Glutamatergic neuron (in vitro differentiated cells): Measurements from ENCODE around the gene HES1. TPM values are rescaled to one million over a fixed set of nuclear protein-coding genes. Genes with fewer than 3 reads are reported as not detected.

Experiments used
- DNase-seq: peaks from one replicate; pipeline ENCODE4 v3.0.0; 2022
- H3K27ac Mint-ChIP-seq: one replicate; pipeline ENCODE4 v1.8.0; 2020; ENCODE audit warnings: mild to moderate bottlenecking, mixed read lengths, inconsistent platforms; ENCODE audit not compliant: unreplicated experiment
- H3K27me3 Mint-ChIP-seq: one replicate; pipeline ENCODE4 v1.8.0; 2020; ENCODE audit warnings: mild to moderate bottlenecking, moderate library complexity, mixed read lengths, inconsistent platforms; ENCODE audit not compliant: unreplicated experiment
- H3K36me3 Mint-ChIP-seq: one replicate; pipeline ENCODE4 v1.8.0; 2020; ENCODE audit warnings: mild to moderate bottlenecking, mixed read lengths, inconsistent platforms; ENCODE audit not compliant: unreplicated experiment
- H3K4me1 Mint-ChIP-seq: one replicate; pipeline ENCODE4 v1.8.0; 2020; ENCODE audit warnings: mild to moderate bottlenecking, low read depth, mixed read lengths, inconsistent platforms; ENCODE audit not compliant: unreplicated experiment
- H3K4me3 Mint-ChIP-seq: one replicate; pipeline ENCODE4 v1.8.0; 2020; ENCODE audit warnings: mild to moderate bottlenecking, mixed read lengths, inconsistent platforms; ENCODE audit not compliant: unreplicated experiment
- H3K9me3 Mint-ChIP-seq: one replicate; pipeline ENCODE4 v1.8.0; 2020; ENCODE audit warnings: mild to moderate bottlenecking, moderate library complexity, mixed read lengths, inconsistent platforms; ENCODE audit not compliant: unreplicated experiment
- total RNA-seq: library from RNA; stranded (reverse); fragmentation: NEBNext Ultra II Directional; extraction: Animal tissue kit (Norgen Biotek cat#: 25700); gene quantifications from one replicate; pipeline ENCODE4 v1.2.1, GENCODE V29; 2021; ENCODE audit not compliant: unreplicated experiment
- TF ChIP-seq, protein P1 (sequence below): fragments of 200-600 bp; sonication (generic); IDR thresholded peaks from one replicate; pipeline ENCODE4 v1.5.0; 2021; ENCODE audit not compliant: partially characterized antibody, unreplicated experiment

The HES1 gene
- total RNA-seq, 1 donor from 2014 or later = 0.34 TPM

GRCh38 chr3:194160158-194160557, 24.2 kb downstream of the HES1 start:
- Mint-ChIP-seq H3K27me3 (peaks cover 2% of the 10 kb centered on the region), H3K9me3 (peaks cover 2% of the 10 kb centered on the region), H3K4me3 (no peak overlapping the region), H3K27ac (no peak overlapping the region), H3K36me3 (no peaks in the 10 kb centered on the region), H3K4me1 (peaks cover 2% of the 10 kb centered on the region)
- TF ChIP-seq, protein P1, sequence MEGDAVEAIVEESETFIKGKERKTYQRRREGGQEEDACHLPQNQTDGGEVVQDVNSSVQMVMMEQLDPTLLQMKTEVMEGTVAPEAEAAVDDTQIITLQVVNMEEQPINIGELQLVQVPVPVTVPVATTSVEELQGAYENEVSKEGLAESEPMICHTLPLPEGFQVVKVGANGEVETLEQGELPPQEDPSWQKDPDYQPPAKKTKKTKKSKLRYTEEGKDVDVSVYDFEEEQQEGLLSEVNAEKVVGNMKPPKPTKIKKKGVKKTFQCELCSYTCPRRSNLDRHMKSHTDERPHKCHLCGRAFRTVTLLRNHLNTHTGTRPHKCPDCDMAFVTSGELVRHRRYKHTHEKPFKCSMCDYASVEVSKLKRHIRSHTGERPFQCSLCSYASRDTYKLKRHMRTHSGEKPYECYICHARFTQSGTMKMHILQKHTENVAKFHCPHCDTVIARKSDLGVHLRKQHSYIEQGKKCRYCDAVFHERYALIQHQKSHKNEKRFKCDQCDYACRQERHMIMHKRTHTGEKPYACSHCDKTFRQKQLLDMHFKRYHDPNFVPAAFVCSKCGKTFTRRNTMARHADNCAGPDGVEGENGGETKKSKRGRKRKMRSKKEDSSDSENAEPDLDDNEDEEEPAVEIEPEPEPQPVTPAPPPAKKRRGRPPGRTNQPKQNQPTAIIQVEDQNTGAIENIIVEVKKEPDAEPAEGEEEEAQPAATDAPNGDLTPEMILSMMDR = no peak
- no peak for DNase-seq

GRCh38 chr3:194161131-194162045, 25.4 kb downstream of the HES1 start:
- Mint-ChIP-seq H3K4me1 (peaks cover 6% of the 10 kb centered on the region), H3K27me3 (peaks cover 2% of the 10 kb centered on the region), H3K9me3 (peaks cover 4% of the 10 kb centered on the region), H3K36me3 (no peaks in the 10 kb centered on the region), H3K27ac (no peak overlapping the region), H3K4me3 (no peak overlapping the region)
- TF ChIP-seq, protein P1 = no peak
- no peak for DNase-seq

GRCh38 chr3:194162070-194162678, 26.2 kb downstream of the HES1 start:
- peaks cover 4% of the 10 kb centered on the region for H3K9me3 Mint-ChIP-seq
- H3K27me3 Mint-ChIP-seq = no peaks in the 10 kb centered on the region
- TF ChIP-seq, protein P1 = no peak
- H3K4me3 Mint-ChIP-seq = no peak overlapping the region
- no peak for DNase-seq
- no peaks in the 10 kb centered on the region for H3K36me3 Mint-ChIP-seq
- H3K27ac Mint-ChIP-seq = no peak overlapping the region
- H3K4me1 Mint-ChIP-seq = peaks cover 10% of the 10 kb centered on the region

- no peaks in the 10 kb centered on the region for H3K27me3 Mint-ChIP-seq
- no peak overlapping the region for H3K27ac Mint-ChIP-seq
- TF ChIP-seq, protein P1 = no peak
- H3K4me3 Mint-ChIP-seq = no peak overlapping the region
- H3K9me3 Mint-ChIP-seq = peaks cover 4% of the 10 kb centered on the region
- peaks cover 10% of the 10 kb centered on the region for H3K4me1 Mint-ChIP-seq
- H3K36me3 Mint-ChIP-seq = no peaks in the 10 kb centered on the region
- no peak for DNase-seq
Measured at GRCh38 chr3:194162817-194163584, 27.1 kb downstream of the HES1 start.
